Endothelial cell of umbilical vein (primary cell): ENCODE results near the gene ZNF772. TPM values are rescaled to one million over a fixed set of nuclear protein-coding genes. Genes with fewer than 3 reads are reported as not detected.

Experiments
- BruUV-seq: library from RNA; stranded (reverse); fragments of 400-500 nt; replicated peaks from 2 replicates; lab custom pipeline; 2021; lab: Mats Ljungman, UMichigan
- CTCF ChIA-PET: fragments of 300-600, 350-600 bp; sonication (Branson Sonifier 250); formaldehyde crosslinking; loops from one replicate; lab custom pipeline; 2021; ENCODE audit warnings: antibody characterized with exemption, inconsistent platforms; lab: Charles Lee
- POLR2A ChIA-PET: fragments of 300-600, 350-600 bp; sonication (Branson Sonifier 250); formaldehyde crosslinking; loops from one replicate; lab custom pipeline; 2021; ENCODE audit warnings: antibody characterized with exemption, inconsistent platforms; lab: Charles Lee
- DNase-seq: peaks from one replicate; pipeline ENCODE4 v3.0.0-alpha.2; 2011; ENCODE audit warnings: low read depth, low spot score
- FAIRE-seq: peaks from 2 replicates; lab custom pipeline; 2011; peaks lifted over from hg19 to GRCh38; lab: Jason Lieb, UNC
- H2AFZ ChIP-seq: 2 replicates; pipeline ENCODE4 v1.6.0; 2012; ENCODE audit warnings: low read depth, low read length, control low read depth, inconsistent platforms
- H3K27ac ChIP-seq: 2 replicates; pipeline ENCODE4 v1.5.1; 2011; ENCODE audit warnings: low read depth, mild to moderate bottlenecking, control low read depth, low read length, moderate library complexity; ENCODE audit not compliant: insufficient read depth
- H3K27me3 ChIP-seq, 2 experiments: 2 replicates each; pipeline versions ENCODE4 v1.6.0 to v1.6.1; 2011; ENCODE audit warnings: low read length in 2 of 2, mixed read lengths in 1 of 2; ENCODE audit not compliant: control insufficient read depth in 2 of 2, insufficient read depth in 2 of 2
- H3K36me3 ChIP-seq, 2 experiments: 2 replicates in 1 of 2; 3 replicates in 1 of 2; pipeline ENCODE4 v1.5.1; 2011; ENCODE audit warnings: low read length in 2 of 2, mild to moderate bottlenecking in 1 of 2, moderate library complexity in 1 of 2; ENCODE audit not compliant: control insufficient read depth in 2 of 2, insufficient read depth in 2 of 2; ENCODE audit errors: extremely low read depth in 1 of 2
- H3K4me1 ChIP-seq: 3 replicates; pipeline ENCODE4 v1.5.1; 2011; ENCODE audit warnings: mild to moderate bottlenecking, low read length; ENCODE audit not compliant: control insufficient read depth, insufficient read depth; ENCODE audit errors: extremely low read depth
- H3K4me2 ChIP-seq: 2 replicates; pipeline ENCODE4 v1.6.1; 2011; ENCODE audit warnings: low read length, control low read depth, mixed read lengths; ENCODE audit not compliant: insufficient read depth
- H3K4me3 ChIP-seq, 3 experiments: fragments of 200-600 bp in 1 of 3; sonication (generic), shearing (Covaris generic) in 1 of 3; replicated peaks in 1 of 3; 2 replicates each; pipeline ENCODE4 v1.5.1; 2011 to 2016; ENCODE audit warnings: control low read depth in 3 of 3, low read length in 3 of 3, mild to moderate bottlenecking in 2 of 3, inconsistent platforms in 1 of 3, low read depth in 1 of 3, moderate library complexity in 1 of 3; ENCODE audit not compliant: insufficient read depth in 1 of 3
- H3K79me2 ChIP-seq: 2 replicates; pipeline ENCODE4 v1.6.0; 2012; ENCODE audit warnings: low read length, inconsistent platforms; ENCODE audit not compliant: control insufficient read depth, insufficient read depth
- H3K9ac ChIP-seq: replicated peaks from 2 replicates; pipeline ENCODE3; 2011; ENCODE audit warnings: low read length, control low read depth; ENCODE audit not compliant: insufficient read depth; ENCODE audit errors: extremely low read depth
- H3K9me1 ChIP-seq: replicated peaks from 3 replicates; pipeline ENCODE4 v1.6.0; 2011; ENCODE audit warnings: mild to moderate bottlenecking, low read length; ENCODE audit not compliant: control insufficient read depth, insufficient read depth; ENCODE audit errors: extremely low read depth
- H3K9me3 ChIP-seq: replicated peaks from 2 replicates; pipeline ENCODE4 v1.5.1; 2012; ENCODE audit warnings: low read length, inconsistent platforms; ENCODE audit not compliant: control insufficient read depth, insufficient read depth
- H4K20me1 ChIP-seq: replicated peaks from 2 replicates; pipeline ENCODE3; 2011; ENCODE audit warnings: mild to moderate bottlenecking, low read length; ENCODE audit not compliant: control insufficient read depth, insufficient read depth; ENCODE audit errors: extremely low read depth
- EZH2 ChIP-seq: IDR thresholded peaks from 2 replicates; pipeline ENCODE4 v1.6.1; 2012; ENCODE audit warnings: borderline replicate concordance, low read depth, mild to moderate bottlenecking, moderate library complexity, low read length, inconsistent platforms; ENCODE audit not compliant: severe bottlenecking
- FOS ChIP-seq: IDR thresholded peaks from 2 replicates; pipeline ENCODE4 v1.6.1; 2011; ENCODE audit warnings: mild to moderate bottlenecking, low read length, moderate library complexity, borderline replicate concordance; ENCODE audit not compliant: insufficient read depth
- GATA2 ChIP-seq: IDR thresholded peaks from 2 replicates; pipeline ENCODE4 v1.7.0; 2011; ENCODE audit warnings: low read depth, mild to moderate bottlenecking, moderate library complexity, mixed read lengths, low read length; ENCODE audit not compliant: insufficient read length, insufficient read depth
- JUN ChIP-seq: IDR thresholded peaks from 2 replicates; pipeline ENCODE4 v1.6.1; 2011; ENCODE audit warnings: borderline replicate concordance, low read depth; ENCODE audit not compliant: insufficient read length, insufficient read depth
- MYC ChIP-seq: IDR thresholded peaks from one replicate; pipeline ENCODE4 v1.6.1; 2011; ENCODE audit warnings: mild to moderate bottlenecking, low read depth, low read length
- POLR2A ChIP-seq: IDR thresholded peaks from 2 replicates; pipeline ENCODE4 v1.6.1; 2012; ENCODE audit warnings: low read depth, mild to moderate bottlenecking, control low read depth, low read length
- POLR2AphosphoS5 ChIP-seq: IDR thresholded peaks from 2 replicates; pipeline ENCODE4 v1.6.1; 2012; ENCODE audit warnings: low read depth, mild to moderate bottlenecking, control low read depth, low read length, moderate library complexity; ENCODE audit not compliant: insufficient read depth
- dilution Hi-C: fragments of 300-500 bp; cut with MboI; formaldehyde crosslinking; loops from one replicate; pipeline ENCODE4 v1.15.0; 2019; ENCODE audit warnings: low sequenced_read_pairs; ENCODE audit not compliant: extremely low pct_ligation_motif_present
- intact Hi-C: fragments of 100-400 bp; cut with micrococcal nuclease; formaldehyde crosslinking; loops from one replicate; pipeline ENCODE4 v1.10.0; 2022
- polyA plus RNA-seq, 4 experiments: library from polyadenylated mRNA; depleted of rRNA in 3 of 4; stranded (reverse) in 3 of 4; unstranded in 1 of 4; fragments of >200 nt; gene quantifications; 2 replicates each; pipeline versions ENCODE4 v1.2.1 to v1.2.3, GENCODE V29; 2011 to 2012; ENCODE audit warnings: missing spikeins in 1 of 4
- total RNA-seq: library from RNA; stranded (reverse); gene quantifications from 2 replicates; pipeline ENCODE4 v1.2.3, GENCODE V29; 2021
- TF ChIP-seq, protein P1 (sequence below): IDR thresholded peaks from 2 replicates; pipeline ENCODE4 v1.6.1; 2011; ENCODE audit not compliant: insufficient read depth, insufficient read length
- TF ChIP-seq, protein P2 (sequence below), 2 donors: IDR thresholded peaks; 1 replicate in 1 of 2; 2 replicates in 1 of 2; pipeline ENCODE4 v1.5.1; 2011; ENCODE audit warnings: low read length in 2 of 2, mild to moderate bottlenecking in 2 of 2, moderate library complexity in 2 of 2, control low read depth in 1 of 2, inconsistent platforms in 1 of 2, low read depth in 1 of 2; ENCODE audit not compliant: insufficient read depth in 1 of 2; ENCODE audit errors: extremely low read depth in 1 of 2

ZNF772 gene
- total and polyA plus RNA-seq, 2 donors (not counting 3 experiments of a cell fraction or from before 2014, with no cell fraction given) = 3.1 to 6.4 TPM

GRCh38 chr19:57441979-57442752 is 35.2 kb downstream of the ZNF772 start:
- Histone ChIP-seq H3K36me3 (peaks cover 2 to 12% of the 10 kb centered on the region in 2 experiments), H3K9me1 (no peaks in the 10 kb centered on the region), H3K9ac (no peak overlapping the region), H3K4me1 (no peaks in the 10 kb centered on the region), H3K27ac (no peak overlapping the region), H3K27me3 (no peaks in the 10 kb centered on the region), H3K9me3 (peaks cover 13% of the 10 kb centered on the region), H4K20me1 (no peaks in the 10 kb centered on the region), H3K4me2 (no peak overlapping the region), H3K79me2 (peaks cover 3% of the 10 kb centered on the region), H2AFZ (no peak overlapping the region), H3K4me3 (no peak overlapping the region)
- ChIA-PET CTCF (no interaction called here), POLR2A (no interaction called here)
- DNase-seq (no peak), FAIRE-seq (no peak)
- dilution Hi-C loops = no loop called here
- intact Hi-C loops = no loop called here
- no peak for TF ChIP-seq POLR2A
- TF ChIP-seq GATA2 = no peak
- no peak for TF ChIP-seq MYC
- TF ChIP-seq JUN = no peak
- TF ChIP-seq, protein P1, sequence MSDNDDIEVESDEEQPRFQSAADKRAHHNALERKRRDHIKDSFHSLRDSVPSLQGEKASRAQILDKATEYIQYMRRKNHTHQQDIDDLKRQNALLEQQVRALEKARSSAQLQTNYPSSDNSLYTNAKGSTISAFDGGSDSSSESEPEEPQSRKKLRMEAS = no peak
- no peak for TF ChIP-seq EZH2
- TF ChIP-seq, protein P2, sequence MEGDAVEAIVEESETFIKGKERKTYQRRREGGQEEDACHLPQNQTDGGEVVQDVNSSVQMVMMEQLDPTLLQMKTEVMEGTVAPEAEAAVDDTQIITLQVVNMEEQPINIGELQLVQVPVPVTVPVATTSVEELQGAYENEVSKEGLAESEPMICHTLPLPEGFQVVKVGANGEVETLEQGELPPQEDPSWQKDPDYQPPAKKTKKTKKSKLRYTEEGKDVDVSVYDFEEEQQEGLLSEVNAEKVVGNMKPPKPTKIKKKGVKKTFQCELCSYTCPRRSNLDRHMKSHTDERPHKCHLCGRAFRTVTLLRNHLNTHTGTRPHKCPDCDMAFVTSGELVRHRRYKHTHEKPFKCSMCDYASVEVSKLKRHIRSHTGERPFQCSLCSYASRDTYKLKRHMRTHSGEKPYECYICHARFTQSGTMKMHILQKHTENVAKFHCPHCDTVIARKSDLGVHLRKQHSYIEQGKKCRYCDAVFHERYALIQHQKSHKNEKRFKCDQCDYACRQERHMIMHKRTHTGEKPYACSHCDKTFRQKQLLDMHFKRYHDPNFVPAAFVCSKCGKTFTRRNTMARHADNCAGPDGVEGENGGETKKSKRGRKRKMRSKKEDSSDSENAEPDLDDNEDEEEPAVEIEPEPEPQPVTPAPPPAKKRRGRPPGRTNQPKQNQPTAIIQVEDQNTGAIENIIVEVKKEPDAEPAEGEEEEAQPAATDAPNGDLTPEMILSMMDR (IDR thresholded peaks at IDR 0.05; ENCODE audit: extremely low read depth in 1 of 2, insufficient read depth in 1 of 2, low read depth in 1 of 2, low read length in 2 of 2) = no peak
- no peak for TF ChIP-seq POLR2AphosphoS5
- no peak for TF ChIP-seq FOS
- BruUV-seq = no TSS peak
